GM12878 (cell line): ENCODE data around the gene AKT3. TPM values are rescaled to one million over a fixed set of nuclear protein-coding genes. Genes with fewer than 3 reads are reported as not detected.

ENCODE experiments used
- ATAC-seq: fragments of 200-7000 bp; cut with Tn5 transposase; 3 replicates; pipeline ENCODE4 v1.9.1; 2020; ENCODE audit warnings: mild to moderate bottlenecking, moderate library complexity
- BruUV-seq: library from RNA; stranded (reverse); fragments of 400-500 nt; replicated peaks from 2 replicates; lab custom pipeline; 2021; lab: Mats Ljungman, UMichigan
- CTCF ChIA-PET: fragments of 300-600 bp; sonication (Branson Sonifier 250); formaldehyde crosslinking; extraction: SDS; loops from one replicate; lab custom pipeline; 2021; ENCODE audit warnings: inconsistent platforms; lab: Yijun Ruan, JAX
- POLR2A ChIA-PET: fragments of 350-600 bp; formaldehyde crosslinking; extraction: SDS; loops from one replicate; lab custom pipeline; 2021; ENCODE audit warnings: inconsistent platforms; lab: Charles Lee
- RAD21 ChIA-PET: fragments of 300-600 bp; sonication (Branson Sonifier 250); formaldehyde crosslinking; loops from one replicate; lab custom pipeline; 2023; ENCODE audit warnings: antibody characterized with exemption; ENCODE audit not compliant: unreplicated experiment; lab: Charles Lee
- SMC1A ChIA-PET: fragments of 300-600 bp; sonication (Branson Sonifier 250); formaldehyde crosslinking; loops from one replicate; lab custom pipeline; 2023; ENCODE audit not compliant: unreplicated experiment, uncharacterized antibody; lab: Charles Lee
- DNase-seq: peaks from one replicate; pipeline ENCODE4 v3.0.0-alpha.2; 2011; ENCODE audit warnings: low read depth, low spot score
- FAIRE-seq: peaks from 3 replicates; lab custom pipeline; 2011; peaks lifted over from hg19 to GRCh38; lab: Jason Lieb, UNC
- H2AFZ ChIP-seq: 2 replicates; pipeline ENCODE4 v1.6.0; 2011; ENCODE audit warnings: low read depth, low read length, control low read depth; ENCODE audit not compliant: control insufficient read depth
- H3K27ac ChIP-seq: 2 replicates; pipeline ENCODE4 v1.5.1; 2011; ENCODE audit warnings: control low read depth; ENCODE audit not compliant: control insufficient read depth, insufficient read depth
- H3K27me3 ChIP-seq, 2 experiments: replicated peaks in 1 of 2; 2 replicates each; pipeline versions ENCODE4 v1.6.0 to v1.6.1; 2011; ENCODE audit warnings: low read length in 1 of 2; ENCODE audit not compliant: control insufficient read depth in 2 of 2, insufficient read depth in 2 of 2
- H3K36me3 ChIP-seq, 2 experiments: 2 replicates each; pipeline ENCODE4 v1.5.1; 2011; ENCODE audit warnings: low read length in 1 of 2; ENCODE audit not compliant: control insufficient read depth in 2 of 2, insufficient read depth in 2 of 2
- H3K4me1 ChIP-seq: 2 replicates; pipeline ENCODE4 v1.6.1; 2011; ENCODE audit warnings: mild to moderate bottlenecking, low read length, moderate library complexity, mixed read lengths; ENCODE audit not compliant: control insufficient read depth, insufficient read depth
- H3K4me2 ChIP-seq: 2 replicates; pipeline ENCODE4 v1.6.0; 2011; ENCODE audit warnings: control low read depth; ENCODE audit not compliant: control insufficient read depth, insufficient read depth
- H3K4me3 ChIP-seq: fragments of 200-600 bp; sonication (generic); 2 replicates; pipeline ENCODE4 v1.5.1; 2016
- H3K79me2 ChIP-seq: 2 replicates; pipeline ENCODE4 v1.6.0; 2011; ENCODE audit warnings: low read length; ENCODE audit not compliant: control insufficient read depth, insufficient read depth
- H3K9ac ChIP-seq: 2 replicates; pipeline ENCODE4 v1.8.0; 2011; ENCODE audit warnings: low read length, control low read depth, mixed read lengths; ENCODE audit not compliant: control insufficient read depth, insufficient read depth
- H3K9me3 ChIP-seq: replicated peaks from 3 replicates; pipeline ENCODE4 v1.5.1; 2011; ENCODE audit warnings: mild to moderate bottlenecking, low read length; ENCODE audit not compliant: control insufficient read depth, insufficient read depth
- H4K20me1 ChIP-seq: 2 replicates; pipeline ENCODE4 v1.6.0; 2011; ENCODE audit not compliant: control insufficient read depth, insufficient read depth
- BHLHE40 ChIP-seq, 2 experiments: fragments of 450-650 bp in 1 of 2; IDR thresholded peaks; 2 replicates each; pipeline ENCODE4 v1.6.1; 2011 to 2017; ENCODE audit warnings: low read depth in 2 of 2, borderline replicate concordance in 1 of 2, improper control_type of control experiment in 1 of 2, low read length in 1 of 2, mild to moderate bottlenecking in 1 of 2
- HDAC6 ChIP-seq: fragments of 200-600 bp; sonication (generic); IDR thresholded peaks from one replicate; pipeline ENCODE4 v1.8.0; 2017; ENCODE audit warnings: antibody characterized with exemption; ENCODE audit not compliant: unreplicated experiment
- HDGF ChIP-seq: fragments of 450-650 bp; IDR thresholded peaks from 2 replicates; pipeline ENCODE4 v1.6.1; 2016; ENCODE audit warnings: antibody characterized with exemption
- MEF2B ChIP-seq: fragments of 450-650 bp; IDR thresholded peaks from 2 replicates; pipeline ENCODE4 v1.6.1; 2018; ENCODE audit warnings: mild to moderate bottlenecking, moderate library complexity; ENCODE audit not compliant: partially characterized antibody, poor library complexity, severe bottlenecking
- NFXL1 ChIP-seq: fragments of 450-650 bp; IDR thresholded peaks from 2 replicates; pipeline ENCODE4 v1.6.1; 2017; ENCODE audit warnings: antibody characterized with exemption, mild to moderate bottlenecking, borderline replicate concordance
- NRF1 ChIP-seq: conservative IDR thresholded peaks from 2 replicates; pipeline ENCODE4 v1.6.1; 2011; ENCODE audit warnings: mild to moderate bottlenecking, low read depth, low read length, improper control_type of control experiment
- PAX5 ChIP-seq: IDR thresholded peaks from 2 replicates; pipeline ENCODE4 v1.6.1; 2011; ENCODE audit warnings: low read depth, low read length, borderline replicate concordance
- RAD21 ChIP-seq: IDR thresholded peaks from 2 replicates; pipeline ENCODE4 v1.6.1; 2011; ENCODE audit warnings: mild to moderate bottlenecking, low read depth, low read length, moderate library complexity; ENCODE audit not compliant: insufficient read depth
- RCOR1 ChIP-seq: conservative IDR thresholded peaks from 2 replicates; pipeline ENCODE4 v1.6.1; 2012; ENCODE audit warnings: low read depth, low read length, improper control_type of control experiment
- RELA ChIP-seq: fragments of 450-650 bp; IDR thresholded peaks from 2 replicates; pipeline ENCODE4 v1.8.0; 2014; ENCODE audit warnings: borderline replicate concordance; ENCODE audit not compliant: partially characterized antibody
- SMAD1 ChIP-seq: fragments of 450-650 bp; IDR thresholded peaks from 2 replicates; pipeline ENCODE4 v1.6.1; 2018; ENCODE audit warnings: mild to moderate bottlenecking, low read depth; ENCODE audit not compliant: partially characterized antibody
- SMC3 ChIP-seq: IDR thresholded peaks from 2 replicates; pipeline ENCODE4 v1.6.1; 2011; ENCODE audit warnings: low read length, improper control_type of control experiment, borderline replicate concordance
- WGBS: methylation state at CpG from one replicate; pipeline ENCODE4 v1.1.6; 2016; ENCODE audit warnings: low lambda C conversion rate; ENCODE audit not compliant: insufficient replicate concordance, insufficient coverage; ENCODE audit errors: missing lambda C conversion rate; 5-methylcytosine and 5-hydroxymethylcytosine counted together
- in situ Hi-C: fragments of 300-500 bp; cut with MboI; formaldehyde crosslinking; loops from 9 replicates; pipeline ENCODE4 v1.14.3; 2018; ENCODE audit warnings: mixed read lengths
- intact Hi-C: fragments of 100-400 bp; cut with micrococcal nuclease; formaldehyde crosslinking; loops from one replicate; pipeline ENCODE4 v1.14.2; 2022; ENCODE audit not compliant: unreplicated experiment
- polyA plus RNA-seq, 11 experiments: library from polyadenylated mRNA; depleted of rRNA in 4 of 11; unstranded in 6 of 11; stranded (reverse) in 5 of 11; fragments of >200 nt; fragmentation: Nextera tagmentation in 4 of 11; fragmentation: Illumina TruSeq in 1 of 11; extraction: Ambion mirVana in 4 of 11; extraction: Trizol in 1 of 11; gene quantifications; 1 replicate in 1 of 11; 2 replicates in 10 of 11; pipeline versions ENCODE4 v1.2.1 to v1.2.3, GENCODE V29; 2011 to 2016; ENCODE audit warnings: inconsistent platforms in 2 of 11, missing spikeins in 2 of 11, low read depth in 1 of 11
- total RNA-seq, 4 experiments: library from RNA; depleted of rRNA in 3 of 4; stranded (reverse); fragments of >200 nt in 3 of 4; fragmentation: Illumina TruSeq in 1 of 4; extraction: Trizol in 1 of 4; gene quantifications; 2 replicates each; pipeline versions ENCODE4 v1.2.1 to v1.2.3, GENCODE V29; 2013 to 2021
- TF ChIP-seq, protein P1 (sequence below): fragments of 450-650 bp; IDR thresholded peaks from 2 replicates; pipeline ENCODE4 v1.6.1; 2016; ENCODE audit warnings: mild to moderate bottlenecking
- TF ChIP-seq, protein P2 (sequence below): fragments of 450-650 bp; IDR thresholded peaks from 2 replicates; pipeline ENCODE4 v1.6.1; 2014; ENCODE audit warnings: mild to moderate bottlenecking

AKT3 gene
- total and polyA plus RNA-seq, 10 of the 15 experiments (the other 5 are each of a cell fraction or from before 2014, with no cell fraction given): 0.03 to 0.56 (median 0.19) TPM

- ATAC-seq (no peak), DNase-seq (no peak), FAIRE-seq (no peak)
- Histone ChIP-seq H3K9ac (no peak overlapping the region), H3K79me2 (no peaks in the 10 kb centered on the region), H3K4me1 (no peaks in the 10 kb centered on the region; the same call in 1 of the 2 replicates), H3K4me3 (no peak overlapping the region), H4K20me1 (no peaks in the 10 kb centered on the region), H3K4me2 (no peak overlapping the region), H3K36me3 (no peaks in the 10 kb centered on the region), H3K27ac (no peak overlapping the region), H3K9me3 (peaks cover 2% of the 10 kb centered on the region; the same call in 2 of the 3 replicates), H3K27me3 (no peaks in the 10 kb centered on the region), H2AFZ (no peak overlapping the region)
- ChIA-PET CTCF (no interaction called here), POLR2A (interaction anchor here (0.6 kb wide), 1 partner anchor 352 kb away, joined by 3 read pairs; no protein-coding TSS in a partner anchor), RAD21 (no interaction called here), SMC1A (interaction anchor here (1.2 kb wide), 1 partner anchor 109 kb away, joined by 3 read pairs; no protein-coding TSS in a partner anchor)
- TF ChIP-seq HDGF (no peak), MEF2B (no peak), RELA (no peak)
- TF ChIP-seq, protein P1, sequence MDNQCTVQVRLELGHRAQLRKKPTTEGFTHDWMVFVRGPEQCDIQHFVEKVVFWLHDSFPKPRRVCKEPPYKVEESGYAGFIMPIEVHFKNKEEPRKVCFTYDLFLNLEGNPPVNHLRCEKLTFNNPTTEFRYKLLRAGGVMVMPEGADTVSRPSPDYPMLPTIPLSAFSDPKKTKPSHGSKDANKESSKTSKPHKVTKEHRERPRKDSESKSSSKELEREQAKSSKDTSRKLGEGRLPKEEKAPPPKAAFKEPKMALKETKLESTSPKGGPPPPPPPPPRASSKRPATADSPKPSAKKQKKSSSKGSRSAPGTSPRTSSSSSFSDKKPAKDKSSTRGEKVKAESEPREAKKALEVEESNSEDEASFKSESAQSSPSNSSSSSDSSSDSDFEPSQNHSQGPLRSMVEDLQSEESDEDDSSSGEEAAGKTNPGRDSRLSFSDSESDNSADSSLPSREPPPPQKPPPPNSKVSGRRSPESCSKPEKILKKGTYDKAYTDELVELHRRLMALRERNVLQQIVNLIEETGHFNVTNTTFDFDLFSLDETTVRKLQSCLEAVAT: no peak
- intact Hi-C loops: no loop called here
- in situ Hi-C loops: no loop called here
- 77% methylated on average over 4 of the region's 4 CpGs for WGBS
- no TSS peak for BruUV-seq
Measured at GRCh38 chr1:243639027-243639658, 210.9 kb downstream of the AKT3 start.

- H3K27ac ChIP-seq: no peak overlapping the region
- H2AFZ ChIP-seq: no peak overlapping the region
- FAIRE-seq (no peak), DNase-seq (peak; percentile 1), ATAC-seq (no peak)
- no peaks in the 10 kb centered on the region for H3K36me3 ChIP-seq
- no peaks in the 10 kb centered on the region for H3K79me2 ChIP-seq
- POLR2A ChIA-PET: no interaction called here
- RAD21 ChIA-PET: no interaction called here
- BruUV-seq: no TSS peak
- WGBS: 43% methylated on average over 4 of the region's 4 CpGs
- no peaks in the 10 kb centered on the region for H4K20me1 ChIP-seq
- H3K4me3 ChIP-seq: no peak overlapping the region
- no peaks in the 10 kb centered on the region; the same call in 1 of the 2 replicates for H3K4me1 ChIP-seq
- SMC1A ChIA-PET: interaction anchor here (0.9 to 1.2 kb wide), 2 partner anchors 10 to 110 kb away, joined by 3 read pairs; no protein-coding TSS in a partner anchor
- in situ Hi-C loops (no loop called here), intact Hi-C loops (no loop called here)
- no peaks in the 10 kb centered on the region for H3K27me3 ChIP-seq
- CTCF ChIA-PET: no interaction called here
- H3K9ac ChIP-seq: no peak overlapping the region
- H3K4me2 ChIP-seq: peak overlapping the region; percentile 19; the same call in 1 of the 2 replicates
- peaks cover 2% of the 10 kb centered on the region; the same call in 2 of the 3 replicates for H3K9me3 ChIP-seq
- TF ChIP-seq SMC3: no peak
- TF ChIP-seq, protein P2, sequence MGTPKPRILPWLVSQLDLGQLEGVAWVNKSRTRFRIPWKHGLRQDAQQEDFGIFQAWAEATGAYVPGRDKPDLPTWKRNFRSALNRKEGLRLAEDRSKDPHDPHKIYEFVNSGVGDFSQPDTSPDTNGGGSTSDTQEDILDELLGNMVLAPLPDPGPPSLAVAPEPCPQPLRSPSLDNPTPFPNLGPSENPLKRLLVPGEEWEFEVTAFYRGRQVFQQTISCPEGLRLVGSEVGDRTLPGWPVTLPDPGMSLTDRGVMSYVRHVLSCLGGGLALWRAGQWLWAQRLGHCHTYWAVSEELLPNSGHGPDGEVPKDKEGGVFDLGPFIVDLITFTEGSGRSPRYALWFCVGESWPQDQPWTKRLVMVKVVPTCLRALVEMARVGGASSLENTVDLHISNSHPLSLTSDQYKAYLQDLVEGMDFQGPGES: no peak
- no peak for TF ChIP-seq RCOR1
- no peak for TF ChIP-seq HDAC6
- no peak for TF ChIP-seq SMAD1
- TF ChIP-seq NRF1: no peak
- peak; percentile 35 to 37; a peak in 1 of 4 replicates for TF ChIP-seq BHLHE40 (IDR thresholded peaks at IDR 0.05; ENCODE audit: borderline replicate concordance in 1 of 2, low read depth in 2 of 2, low read length in 1 of 2)
- TF ChIP-seq RAD21: no peak
- TF ChIP-seq NFXL1: no peak
- TF ChIP-seq PAX5: no peak
Measured at GRCh38 chr1:243638186-243638585, 211.9 kb downstream of the AKT3 start.
